ENCODE measurements around the gene SARS2. TPM values are rescaled to one million over a fixed set of nuclear protein-coding genes. Genes with fewer than 3 reads are reported as not detected.
A peak's percentile ranks its signal among the peaks of the same experiment; 100 is the strongest.
"Not testable (repeated sequence)": the region's sequence is repeated elsewhere in the genome, so short reads cannot be mapped to it uniquely, and the experiment has no call there.

SARS2 gene
- total RNA-seq, 1 experiment from 2014 or later: 15.4 TPM

DNA sequence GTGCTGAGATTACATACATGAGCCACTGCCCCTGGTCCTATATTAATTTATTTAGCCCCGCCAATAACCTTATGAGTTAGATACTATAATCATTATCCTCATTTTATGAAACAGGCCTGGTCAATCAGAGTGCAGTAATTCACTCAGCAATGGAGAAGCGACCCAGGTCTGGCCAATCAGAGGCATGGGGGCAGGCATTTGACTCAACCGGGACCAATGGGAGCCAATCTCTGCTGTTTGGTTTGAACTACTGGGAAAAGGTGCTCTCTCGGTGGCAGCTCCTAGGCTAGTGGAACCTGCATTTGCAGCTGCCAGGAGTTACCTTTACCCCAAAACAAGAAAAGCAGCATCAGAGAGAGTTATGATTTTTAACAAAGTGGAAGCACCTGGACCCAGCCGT lies 37.7 kb downstream of the SARS2 start:
- no peak for DNase-seq (ENCODE audit: low read depth)

DNA sequence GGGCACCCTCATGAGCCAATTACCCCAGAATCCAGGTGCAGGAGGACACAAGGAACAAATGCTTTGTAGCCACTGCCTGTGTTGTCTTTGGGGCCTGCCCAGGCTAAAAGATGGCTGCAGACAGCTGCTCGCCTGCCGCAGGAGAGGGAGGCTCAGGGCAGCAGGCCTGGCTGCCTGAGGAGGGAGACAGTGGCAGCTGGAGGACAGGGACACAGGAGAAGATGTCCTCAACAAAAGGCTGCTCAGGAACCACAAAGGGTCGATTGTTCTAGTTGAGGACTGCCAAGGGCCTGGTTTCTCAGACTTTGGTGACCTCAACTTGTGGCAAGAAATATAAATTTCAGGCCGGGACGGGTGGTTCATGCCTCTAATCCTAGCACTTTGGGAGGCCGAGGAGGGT lies 38.8 kb downstream of the SARS2 start:
- no peak for DNase-seq (ENCODE audit: low read depth)

DNA sequence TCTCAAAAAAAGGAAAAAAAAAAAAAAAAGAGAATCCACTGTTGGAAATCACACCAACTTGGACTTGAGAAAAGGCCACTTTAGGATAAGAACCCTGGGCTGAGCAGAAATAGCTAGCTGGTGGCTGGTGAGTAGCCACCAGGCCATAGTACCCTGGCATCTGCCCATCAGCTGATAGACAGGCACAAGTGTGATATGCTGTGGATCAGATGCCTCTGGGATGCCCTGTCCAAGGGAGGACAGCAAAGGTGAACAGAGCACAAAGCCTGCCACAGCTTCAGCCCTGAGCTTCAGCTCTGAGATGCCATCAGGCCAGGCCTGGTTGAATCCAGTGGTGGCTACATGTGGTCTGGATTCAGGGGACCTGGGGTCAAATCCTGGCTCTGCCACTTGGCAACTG lies 39.9 kb downstream of the SARS2 start:
- DNase-seq (ENCODE audit: low read depth): no peak

DNA sequence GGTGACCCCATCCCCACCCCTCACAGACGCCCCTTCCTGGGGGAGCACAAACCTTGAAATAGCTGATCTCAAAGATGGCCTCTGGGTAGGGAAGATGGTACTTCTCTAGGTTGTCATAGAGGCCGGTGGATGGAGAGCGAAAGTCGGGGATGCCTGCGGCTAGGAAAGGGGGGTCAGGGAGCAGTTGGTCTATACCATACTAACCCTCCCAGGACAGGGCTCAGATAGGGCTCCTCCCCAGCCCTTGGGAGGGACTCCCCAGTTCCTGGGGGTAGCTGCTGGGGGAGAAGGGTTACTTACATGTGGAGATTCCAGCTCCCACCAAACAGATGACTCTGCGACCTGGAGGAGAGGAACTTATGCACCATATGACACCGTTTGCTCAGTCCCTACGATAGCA lies 40.8 kb downstream of the SARS2 start:
- no peak for DNase-seq (ENCODE audit: low read depth)

DNA sequence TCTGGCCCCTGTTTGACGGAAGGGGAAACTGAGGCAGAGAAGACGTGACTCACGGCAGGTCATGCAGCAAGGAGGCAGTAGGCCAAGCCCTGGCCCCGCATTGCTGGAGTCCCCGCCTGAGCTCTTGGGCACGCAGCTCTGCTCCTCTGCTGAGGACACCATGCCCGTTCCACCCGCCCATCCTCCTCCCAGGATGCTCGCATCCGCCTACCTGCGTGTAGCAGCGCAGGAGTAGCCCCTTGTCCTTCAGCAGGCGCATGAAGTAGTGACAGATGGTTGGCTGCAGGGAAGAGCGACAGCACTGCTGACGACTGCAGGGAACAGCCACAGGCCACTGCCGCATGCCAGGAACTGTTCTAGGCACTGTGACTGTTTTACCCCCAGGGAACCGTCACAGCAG lies 41.7 kb downstream of the SARS2 start:
- no peak for DNase-seq (ENCODE audit: low read depth)

DNA sequence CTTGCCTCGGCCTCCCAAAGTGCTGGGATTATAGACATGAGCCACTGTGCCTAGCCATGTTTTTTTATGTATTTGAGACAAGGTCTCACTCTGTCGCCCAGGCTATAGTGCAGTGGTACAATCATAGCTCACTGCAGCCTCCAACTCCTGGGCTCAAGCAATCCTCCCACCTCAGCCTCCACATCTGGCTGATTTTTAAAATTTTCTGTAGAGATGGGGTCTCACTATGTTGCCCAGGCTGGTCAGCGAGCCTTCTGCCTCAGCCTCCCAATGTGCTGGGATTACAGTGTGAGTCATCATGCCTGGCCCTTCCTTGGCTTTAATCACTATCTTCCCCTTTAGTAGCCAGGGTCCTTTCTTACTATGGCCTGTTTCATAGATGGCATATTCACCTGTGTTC lies 45.9 kb downstream of the SARS2 start:
- not testable (repeated sequence) for DNase-seq (ENCODE audit: low read depth)

DNA sequence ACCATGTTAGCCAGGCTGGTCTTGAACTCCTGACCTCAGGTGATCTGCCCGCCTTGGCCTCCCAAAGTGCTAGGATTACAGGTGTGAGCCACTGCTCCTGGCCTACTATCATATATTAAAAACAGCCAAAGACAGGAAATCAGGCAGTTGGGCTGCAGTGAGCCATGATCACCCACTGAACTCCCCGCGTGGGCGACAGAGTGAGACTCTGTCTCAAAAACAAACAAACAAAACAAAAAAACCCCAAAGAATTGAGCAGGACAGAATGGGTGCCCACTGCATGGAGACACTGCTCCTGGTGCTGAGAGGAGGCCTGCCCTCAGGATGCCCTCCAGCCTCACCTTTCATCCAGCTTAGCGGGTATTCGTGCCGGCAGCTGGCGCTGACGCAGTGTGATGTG lies 47.3 kb downstream of the SARS2 start:
- no peak for DNase-seq (ENCODE audit: low read depth)

DNA sequence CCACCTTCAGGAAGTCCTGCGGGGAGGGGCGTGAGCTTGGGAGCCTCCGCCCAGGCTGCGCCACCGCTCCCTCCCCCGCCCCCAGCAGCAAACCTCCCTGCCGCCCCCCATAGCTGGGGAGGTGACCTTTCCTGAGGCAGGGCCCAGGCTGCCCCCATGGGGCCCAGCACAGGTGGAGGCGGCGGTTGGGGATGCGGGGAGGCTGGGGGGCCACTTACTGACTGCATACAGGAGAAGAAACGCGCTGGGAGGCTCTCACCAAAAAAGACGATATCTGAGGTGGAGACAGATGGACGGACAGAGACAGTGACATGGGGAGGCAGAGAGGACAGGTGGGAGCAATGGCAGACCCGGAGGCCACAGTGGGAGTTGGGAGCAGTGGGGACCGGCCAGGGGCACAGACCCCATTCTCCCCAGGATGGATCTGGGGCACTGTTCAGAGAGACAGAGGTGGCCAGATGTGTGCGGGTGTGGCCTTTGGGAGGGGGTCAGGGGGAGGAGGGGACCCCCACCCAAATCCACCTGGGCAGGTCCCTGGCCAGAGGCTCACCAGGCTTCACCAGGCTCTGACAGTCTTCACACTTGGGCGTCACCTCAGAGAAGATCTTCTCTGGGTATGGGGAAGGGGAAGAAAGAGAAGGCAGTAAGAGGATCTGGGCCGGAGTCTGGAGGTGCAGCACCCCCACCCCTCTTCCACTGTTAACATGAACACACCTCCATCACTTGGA lies 49.5 kb downstream of the SARS2 start:
- DNase-seq (ENCODE audit: low read depth): no peak

DNA sequence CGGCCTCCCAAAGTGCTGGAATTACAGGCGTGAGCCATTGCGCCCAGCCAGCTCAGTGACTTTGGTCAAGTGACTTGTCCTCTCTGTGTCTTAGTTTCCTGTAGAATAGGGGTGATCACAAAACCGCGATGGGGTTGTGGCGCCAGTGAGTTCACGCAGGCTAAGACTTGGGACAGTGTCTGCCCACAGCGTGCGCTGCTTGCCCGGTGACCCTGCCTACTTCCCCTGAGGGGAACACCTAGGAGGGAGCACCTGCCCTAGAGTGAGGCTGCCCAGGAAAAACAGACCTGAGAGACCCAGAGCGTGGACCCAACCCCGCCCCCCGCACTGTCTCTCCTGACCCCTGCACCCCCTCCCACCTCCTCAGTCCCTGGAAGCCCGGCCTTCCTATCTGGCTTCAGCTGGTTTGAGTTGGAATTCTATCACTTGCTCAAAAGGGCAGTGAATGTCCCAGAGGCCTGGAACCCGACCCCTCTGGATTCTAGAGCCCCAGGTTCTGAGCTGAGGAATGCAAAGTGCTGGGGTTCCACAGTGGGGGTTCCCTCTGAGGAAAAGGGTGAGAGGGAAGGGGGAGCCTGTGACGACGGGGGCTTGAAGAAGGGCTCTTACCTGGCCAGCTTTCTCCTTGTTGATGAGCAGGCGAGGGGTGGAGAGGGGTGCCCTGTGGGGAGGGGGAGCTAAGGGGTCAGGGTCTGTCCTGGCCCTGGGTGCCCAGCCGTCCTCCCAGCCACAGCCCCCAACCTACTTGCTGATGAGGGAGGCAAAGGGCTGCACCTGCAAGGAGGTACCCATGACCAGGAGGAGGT lies 50.3 kb downstream of the SARS2 start:
- DNase-seq (ENCODE audit: low read depth): no peak

DNA sequence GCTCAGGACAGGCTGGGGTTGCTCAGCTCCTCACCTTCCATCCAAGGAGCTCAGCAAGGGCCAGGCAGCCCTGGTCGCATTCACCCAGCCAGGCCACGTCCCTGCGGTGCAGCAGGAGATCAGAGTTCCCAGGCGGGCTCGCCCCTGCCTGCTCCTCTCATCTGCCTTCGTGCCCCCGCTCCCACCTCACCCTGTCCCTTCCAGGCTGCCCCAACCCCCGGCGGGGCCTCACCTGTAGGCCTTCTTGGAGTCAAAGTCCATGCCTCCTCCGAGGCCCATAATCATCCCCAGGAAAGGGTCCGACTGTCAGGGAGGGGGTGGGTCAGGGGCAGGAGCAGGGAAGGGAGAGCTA lies 51.2 kb downstream of the SARS2 start:
- no peak for DNase-seq (ENCODE audit: low read depth)

DNA sequence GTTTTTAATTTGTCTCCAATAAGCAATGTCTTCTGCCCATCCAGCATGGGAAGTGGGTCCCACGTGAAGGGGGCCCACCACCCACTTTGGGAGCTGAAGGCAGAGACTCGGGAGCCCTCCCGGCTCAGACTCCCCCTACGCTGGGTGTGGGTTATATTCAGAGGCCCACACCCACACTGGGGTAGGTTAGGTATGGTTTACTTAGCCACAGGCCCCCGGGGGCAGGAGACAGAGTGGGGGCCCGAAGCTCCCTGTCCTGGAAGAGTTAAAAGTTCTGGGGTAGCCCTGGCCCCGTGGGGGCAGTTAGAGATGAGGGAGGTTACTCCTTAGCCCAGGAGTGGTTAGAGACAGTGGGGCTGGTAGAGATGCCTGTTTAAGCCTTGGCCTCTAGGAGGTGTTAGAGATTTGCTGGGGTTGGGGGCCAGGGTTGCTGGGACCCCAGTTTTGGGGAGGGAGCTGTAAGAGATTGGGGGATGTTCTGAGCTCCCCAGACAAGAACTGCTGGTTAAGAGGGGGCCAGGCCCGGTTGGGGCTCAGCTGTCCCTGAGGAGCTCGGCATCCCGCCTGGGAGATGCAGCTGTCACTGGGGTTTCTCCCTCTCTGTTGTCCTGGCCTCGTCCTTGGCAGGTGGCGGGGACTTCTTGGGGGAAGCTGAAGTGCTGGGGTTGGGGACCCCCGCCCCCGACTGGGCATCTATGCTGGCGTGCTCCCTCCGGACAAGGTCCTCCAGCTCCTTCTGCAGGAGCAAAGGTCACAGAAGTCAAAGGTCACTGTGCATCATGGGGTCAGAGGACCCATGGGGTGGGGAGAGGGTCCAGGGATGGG lies 51.8 kb downstream of the SARS2 start:
- no peak for DNase-seq (ENCODE audit: low read depth)

DNA sequence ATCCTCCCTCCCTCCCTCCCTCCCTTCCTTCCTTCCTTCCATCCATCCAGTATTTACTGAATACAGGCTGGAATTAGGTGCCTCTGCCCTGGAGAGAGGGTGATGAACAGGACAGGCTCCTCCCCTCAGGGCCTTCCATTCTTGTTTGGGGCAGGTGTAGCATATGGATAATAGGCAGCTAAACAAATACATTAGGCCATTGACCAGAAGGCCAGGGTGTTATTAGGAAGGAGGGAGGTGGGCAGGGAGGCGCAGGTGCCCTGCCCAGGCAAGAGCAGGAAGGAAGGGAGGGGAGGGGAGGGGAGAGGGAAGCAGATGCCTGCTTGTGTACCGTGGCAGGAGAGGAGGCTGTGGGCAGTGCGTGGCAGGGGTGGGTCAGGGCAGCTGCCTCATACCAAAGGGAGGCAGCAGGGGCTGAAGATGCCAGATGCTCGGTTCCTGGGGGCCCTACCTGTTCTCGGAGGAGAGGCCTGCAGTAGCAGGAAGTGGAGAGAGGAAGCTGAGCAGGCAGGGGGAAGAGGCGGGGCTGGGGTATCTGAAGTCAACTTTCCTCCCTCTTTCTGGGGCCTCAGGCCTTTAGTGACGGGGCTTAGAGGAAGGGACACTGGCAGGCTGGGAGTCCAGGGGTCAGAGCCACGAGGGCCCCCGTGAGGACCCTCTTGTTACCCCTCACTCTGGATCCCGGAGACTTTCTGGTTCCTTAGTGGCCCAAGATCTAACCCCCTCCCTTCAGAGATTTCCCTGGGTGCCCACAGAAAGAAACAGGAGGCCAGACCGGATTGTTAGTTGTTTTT lies 52.6 kb downstream of the SARS2 start, which contains the start of gene RINL:
TSS of gene RINL (minus strand) at position 495 of the 794 bp plus-strand sequence. CDS start 1,533 bp downstream, outside the sequence.
- no peak for DNase-seq (ENCODE audit: low read depth)

DNA sequence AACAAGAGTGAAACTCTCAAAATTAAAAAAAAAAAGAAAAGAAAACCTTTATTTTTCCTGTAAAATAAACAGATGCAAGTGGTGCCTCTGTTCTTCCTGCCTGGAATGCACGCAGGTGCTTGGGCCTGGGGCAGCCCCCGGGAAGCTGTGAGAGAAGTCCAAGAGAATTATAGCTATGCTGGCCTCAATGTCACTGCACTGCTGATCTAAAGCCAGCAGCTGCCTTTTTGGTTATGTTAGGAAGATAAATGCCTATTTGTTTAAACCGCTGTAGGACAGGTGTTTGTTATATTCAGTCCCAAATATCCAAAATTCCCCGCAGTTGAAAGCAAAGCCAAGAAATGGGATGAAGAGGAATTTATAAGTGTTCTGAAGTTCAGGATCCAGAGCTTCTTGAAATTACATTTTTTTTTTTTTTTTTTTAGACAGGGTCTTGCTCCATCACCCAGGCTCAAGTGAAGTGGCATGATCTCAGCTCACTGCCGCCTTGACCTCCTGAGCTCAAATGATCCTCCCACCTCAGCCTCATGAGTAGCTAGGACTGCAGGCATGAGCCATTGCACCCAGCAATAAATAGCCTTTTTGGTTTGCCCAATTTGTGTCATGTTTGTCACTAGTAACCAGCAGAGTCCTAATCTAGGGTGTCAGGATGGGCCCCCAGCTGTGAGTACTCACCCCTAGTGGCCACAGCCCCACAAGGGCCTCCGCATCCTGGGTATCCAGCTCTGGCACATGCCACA lies 54.7 kb downstream of the SARS2 start:
- DNase-seq (ENCODE audit: low read depth): no peak

DNA sequence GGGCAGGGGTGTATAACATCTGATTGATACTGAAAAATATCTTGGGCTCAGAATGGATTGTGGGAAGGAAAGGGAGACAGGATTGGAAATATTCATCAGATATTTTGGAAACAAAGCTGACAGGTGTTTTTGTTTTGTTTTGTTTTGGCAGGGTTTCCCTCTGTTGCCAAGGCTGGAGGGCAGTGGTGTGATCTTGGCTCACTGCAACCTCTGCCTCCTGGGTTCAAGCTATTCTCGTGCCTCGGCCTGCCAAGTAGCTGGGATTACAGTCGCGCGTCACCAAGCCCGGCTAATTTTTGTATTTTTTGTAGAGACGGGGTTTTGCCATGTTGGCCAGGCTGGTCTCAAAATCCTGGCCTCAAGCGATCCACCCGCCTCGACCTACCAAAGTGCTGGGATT lies 57.2 kb downstream of the SARS2 start:
- not testable (repeated sequence) for DNase-seq (ENCODE audit: low read depth)

DNA sequence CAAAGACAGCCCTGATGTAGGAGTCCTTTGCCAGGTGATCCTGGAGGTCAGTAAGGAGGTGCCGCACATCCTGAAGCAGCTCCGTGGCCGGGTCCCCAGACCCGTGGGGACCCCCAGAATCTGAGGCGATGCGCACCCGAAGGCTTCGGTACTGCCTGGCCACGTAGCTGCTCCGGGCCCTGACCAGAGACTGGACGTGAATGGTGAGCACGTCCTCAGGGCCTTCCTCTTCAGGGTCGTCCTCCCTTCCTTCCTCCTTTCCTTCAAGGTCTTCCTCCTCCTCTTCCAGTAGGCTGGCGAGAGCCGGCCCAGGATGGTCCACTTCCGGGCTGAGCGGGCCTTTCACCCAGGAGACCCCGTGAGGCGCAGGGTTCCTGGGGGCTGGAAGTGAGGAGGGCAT lies 60.0 kb downstream of the SARS2 start:
- no peak for DNase-seq (ENCODE audit: low read depth)

DNA sequence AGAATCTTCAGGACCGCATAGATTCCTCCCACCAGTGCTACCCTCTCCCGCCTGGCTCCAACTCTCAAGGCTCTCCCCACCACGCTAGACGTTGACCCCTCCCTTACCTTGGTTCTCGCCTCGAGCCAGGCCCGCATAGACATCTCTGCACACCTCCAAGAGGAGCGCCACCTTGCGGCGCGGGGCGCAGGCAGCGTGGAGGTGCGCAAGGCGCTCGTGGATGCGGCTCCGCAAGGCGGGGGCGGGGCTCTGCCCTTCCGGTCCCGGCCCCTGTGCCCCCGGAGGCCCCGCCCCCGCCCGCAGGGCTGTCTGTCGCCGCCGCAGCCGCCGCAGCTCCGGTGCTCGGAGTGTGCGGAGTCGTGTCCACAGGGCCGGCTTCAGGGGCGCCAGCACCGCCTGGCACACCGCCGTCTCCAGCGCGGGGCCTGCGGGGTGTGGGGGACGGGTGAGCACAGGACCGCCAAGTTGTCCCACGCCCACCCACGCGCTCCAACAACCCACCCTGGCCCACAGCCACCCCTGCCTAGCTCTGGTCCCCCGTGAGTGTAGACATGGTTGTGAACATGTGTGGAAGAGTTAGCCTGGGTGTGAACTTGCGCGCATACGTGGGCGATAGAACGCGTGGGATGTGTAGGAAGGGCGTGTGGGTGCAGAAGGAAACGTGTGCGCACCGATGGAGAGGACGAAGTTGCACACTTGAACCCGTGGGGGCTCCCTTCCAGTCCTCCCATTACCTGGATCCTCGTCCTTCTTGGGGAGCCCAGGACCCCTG lies 60.5 kb downstream of the SARS2 start:
- DNase-seq (ENCODE audit: low read depth): peak; percentile 68

DNA sequence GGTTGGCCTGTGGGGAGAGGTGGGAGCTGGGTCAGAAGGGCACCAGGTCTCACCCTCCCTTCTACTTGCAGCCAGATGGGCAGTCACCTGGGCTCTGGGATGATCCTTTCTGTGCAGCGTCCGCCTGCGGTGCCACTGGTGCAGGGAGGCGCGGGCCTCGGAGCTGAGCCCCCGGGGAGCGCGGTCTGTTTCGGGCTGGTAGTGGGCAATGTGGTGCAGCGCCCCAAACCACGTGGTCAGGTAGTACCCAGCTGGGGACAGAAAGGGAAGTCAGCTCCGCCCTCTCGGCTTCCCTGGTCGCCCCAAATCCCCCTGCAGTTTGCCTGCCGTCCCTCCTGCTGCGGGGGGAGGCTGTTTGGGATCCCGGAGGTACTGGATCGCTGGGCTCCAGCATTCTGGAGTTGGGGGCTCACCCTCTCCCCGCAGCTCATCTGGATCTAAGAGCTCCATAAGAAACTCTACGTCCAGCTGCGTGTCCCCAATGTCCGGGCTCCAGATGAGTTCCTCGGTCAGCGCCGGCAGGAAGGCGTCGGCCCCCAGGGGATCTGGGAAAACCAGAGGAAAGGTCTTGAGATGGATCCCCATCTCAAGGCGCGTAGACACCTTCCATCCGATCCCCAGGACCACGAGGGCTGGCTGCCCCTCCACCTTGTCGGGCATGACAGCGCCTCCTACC lies 61.3 kb downstream of the SARS2 start:
- DNase-seq (ENCODE audit: low read depth): no peak

DNA sequence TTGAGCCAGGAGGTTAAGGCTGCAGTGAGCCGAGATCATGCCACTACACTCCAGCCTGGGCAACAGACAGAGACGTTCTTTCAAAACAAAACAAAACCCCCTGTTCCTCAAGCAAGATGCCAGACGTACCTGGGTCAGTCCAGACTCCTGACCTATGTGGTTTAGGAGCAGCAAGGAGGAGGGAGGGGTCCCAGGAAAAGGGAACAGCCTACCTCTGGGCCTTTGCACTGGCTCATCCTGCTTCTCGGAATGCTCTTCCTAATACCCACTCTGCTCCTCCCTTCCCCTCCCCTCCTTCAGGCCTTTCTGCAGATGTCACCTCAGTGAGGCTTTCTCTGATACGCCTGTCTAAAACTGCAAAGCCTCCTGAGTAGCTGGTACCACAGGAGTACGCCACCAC lies 62.0 kb downstream of the SARS2 start:
- no peak for DNase-seq (ENCODE audit: low read depth)

DNA sequence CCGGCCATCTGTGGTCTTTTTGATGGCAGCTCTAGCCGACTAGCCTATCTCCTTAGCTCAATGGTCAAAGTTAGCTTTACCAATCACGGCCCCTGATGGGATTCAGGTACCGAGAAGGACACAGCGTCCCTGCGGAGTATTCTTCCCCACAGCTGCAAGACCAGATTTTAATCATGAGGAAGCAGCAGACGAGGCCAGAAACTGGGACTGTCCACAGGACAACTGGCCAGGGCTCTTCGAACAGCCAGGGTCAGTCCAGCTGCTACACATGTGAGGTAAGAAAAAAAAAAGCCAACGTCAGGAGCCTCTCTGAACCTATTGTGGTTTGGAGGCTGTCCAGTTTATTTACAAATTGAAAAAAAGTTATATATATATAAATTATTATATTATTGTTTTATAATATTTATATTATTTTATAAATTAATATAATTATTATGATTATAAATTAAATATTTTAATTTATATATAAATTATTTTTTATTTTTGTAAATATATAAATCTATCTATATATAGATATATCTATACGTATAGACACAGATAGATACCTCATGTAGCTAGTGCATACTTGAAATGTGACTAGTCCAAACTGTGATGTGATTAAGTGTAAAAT lies 63.3 kb downstream of the SARS2 start:
- no peak for DNase-seq (ENCODE audit: low read depth)
